ENCODE measurements around the gene GLP1R. TPM values are rescaled to one million over a fixed set of nuclear protein-coding genes. Genes with fewer than 3 reads are reported as not detected.

Gene GLP1R
- total and polyA plus RNA-seq, 3 experiments from 2014 or later = not detected

DNA sequence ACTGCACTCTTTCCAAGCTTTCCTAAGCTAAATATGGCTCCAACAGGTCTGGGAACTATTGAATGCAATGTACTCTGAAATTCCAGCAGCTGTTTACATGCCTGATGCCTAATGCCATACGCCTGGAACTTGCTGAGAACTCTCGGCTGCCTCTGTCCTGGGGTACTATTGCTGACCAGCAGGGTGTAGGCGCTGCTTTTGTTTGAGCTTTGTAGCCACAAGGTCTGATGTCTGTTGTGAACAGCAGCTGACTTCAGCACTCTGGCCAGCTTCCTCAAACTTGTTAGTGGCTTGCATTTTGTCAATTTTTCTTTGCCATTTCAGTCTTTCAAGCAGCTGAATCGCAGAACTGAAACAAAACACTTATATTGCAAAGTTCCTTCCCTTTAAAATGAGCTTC, 39.8 kb downstream of the GLP1R start:
- H3K4me1 Mint-ChIP-seq = peaks cover 1 to 13% (median 13%) of the 10 kb centered on the region in 3 donors
- Histone ChIP-seq H3K27ac (ENCODE audit: low read depth, low read length) (no peak overlapping the region), H3K36me3 (ENCODE audit: insufficient read depth, low read length) (no peaks in the 10 kb centered on the region), H3K9me3 (ENCODE audit: low read length) (no peaks in the 10 kb centered on the region), H3K27me3 (ENCODE audit: insufficient read depth, low read length, poor library complexity, severe bottlenecking) (peaks cover 11% of the 10 kb centered on the region), H3K4me1 (ENCODE audit: insufficient read depth, low read length) (no peaks in the 10 kb centered on the region), H3K4me3 (ENCODE audit: low read length) (no peak overlapping the region)
- no peak overlapping the region for H3K4me3 Mint-ChIP-seq
- no peaks in the 10 kb centered on the region for H3K36me3 Mint-ChIP-seq
- peaks cover 20 to 71% of the 10 kb centered on the region in 2 donors for H3K27me3 Mint-ChIP-seq
- CTCF ChIA-PET = interaction anchor here (0.8 to 1.1 kb wide), 2 partner anchors 214 to 216 kb away, joined by 4 to 5 read pairs; no protein-coding TSS in a partner anchor
- POLR2A ChIA-PET = no interaction called here
- H3K9me3 Mint-ChIP-seq = no peaks in the 10 kb centered on the region
- peak in 1 of 5 donors; percentile 10 for DNase-seq
- H3K27ac Mint-ChIP-seq = no peak overlapping the region

- no peaks in the 10 kb centered on the region for H3K36me3 ChIP-seq (ENCODE audit: insufficient read depth, low read length)
- H3K9me3 ChIP-seq (ENCODE audit: low read length) = no peaks in the 10 kb centered on the region
- H3K4me1 ChIP-seq (ENCODE audit: insufficient read depth, low read length) = no peaks in the 10 kb centered on the region
- H3K4me3 Mint-ChIP-seq = no peak overlapping the region
- no peaks in the 10 kb centered on the region for H3K9me3 Mint-ChIP-seq
- H3K4me1 Mint-ChIP-seq = peaks cover 1 to 13% (median 13%) of the 10 kb centered on the region in 3 donors
- peaks cover 11% of the 10 kb centered on the region for H3K27me3 ChIP-seq (ENCODE audit: insufficient read depth, low read length, poor library complexity, severe bottlenecking)
- H3K4me3 ChIP-seq (ENCODE audit: low read length) = no peak overlapping the region
- no peak overlapping the region for H3K27ac Mint-ChIP-seq
- no peak for DNase-seq
- H3K27me3 Mint-ChIP-seq = peaks cover 19 to 65% of the 10 kb centered on the region in 2 donors
- ChIA-PET CTCF (no interaction called here), POLR2A (no interaction called here)
- no peak overlapping the region for H3K27ac ChIP-seq (ENCODE audit: low read depth, low read length)
- no peaks in the 10 kb centered on the region for H3K36me3 Mint-ChIP-seq
Measured at GRCh38 chr6:39090036-39090435, 41.5 kb downstream of the GLP1R start.

DNA sequence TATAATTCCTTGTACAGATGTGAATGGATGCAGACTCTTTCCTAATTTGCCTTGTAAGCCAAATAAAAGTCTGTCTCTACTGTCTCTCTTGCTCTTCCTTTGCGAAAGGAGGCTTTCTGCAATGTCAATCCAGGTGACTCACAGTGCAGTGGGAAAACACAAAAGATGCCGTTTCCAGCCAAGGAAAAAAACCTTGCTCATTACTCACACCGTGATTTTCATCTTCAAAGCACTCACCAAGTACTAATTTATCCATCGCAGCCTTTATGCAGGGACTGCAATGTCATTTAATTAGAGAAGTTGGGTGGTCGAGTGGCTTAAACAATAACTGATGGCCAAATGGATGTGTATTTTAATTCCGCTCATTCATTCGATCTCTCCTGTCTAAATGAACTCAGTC, 42.6 kb downstream of the GLP1R start:
- Histone ChIP-seq H3K36me3 (ENCODE audit: insufficient read depth, low read length) (no peaks in the 10 kb centered on the region), H3K4me3 (ENCODE audit: low read length) (no peak overlapping the region), H3K9me3 (ENCODE audit: low read length) (no peaks in the 10 kb centered on the region), H3K27ac (ENCODE audit: low read depth, low read length) (no peak overlapping the region), H3K27me3 (ENCODE audit: insufficient read depth, low read length, poor library complexity, severe bottlenecking) (peaks cover 11% of the 10 kb centered on the region), H3K4me1 (ENCODE audit: insufficient read depth, low read length) (no peaks in the 10 kb centered on the region)
- no peaks in the 10 kb centered on the region for H3K9me3 Mint-ChIP-seq
- no peak for DNase-seq
- no peak overlapping the region for H3K4me3 Mint-ChIP-seq
- ChIA-PET POLR2A (no interaction called here), CTCF (no interaction called here)
- no peaks in the 10 kb centered on the region for H3K36me3 Mint-ChIP-seq
- H3K4me1 Mint-ChIP-seq = peaks cover 1 to 7% (median 7%) of the 10 kb centered on the region in 3 donors
- H3K27ac Mint-ChIP-seq = no peak overlapping the region
- H3K27me3 Mint-ChIP-seq = peaks cover 14 to 55% of the 10 kb centered on the region in 2 donors

- DNase-seq = no peak
- Histone ChIP-seq H3K9me3 (ENCODE audit: low read length) (no peaks in the 10 kb centered on the region), H3K4me1 (ENCODE audit: insufficient read depth, low read length) (no peaks in the 10 kb centered on the region), H3K27me3 (ENCODE audit: insufficient read depth, low read length, poor library complexity, severe bottlenecking) (peaks cover 11% of the 10 kb centered on the region), H3K4me3 (ENCODE audit: low read length) (no peak overlapping the region), H3K27ac (ENCODE audit: low read depth, low read length) (no peak overlapping the region), H3K36me3 (ENCODE audit: insufficient read depth, low read length) (no peaks in the 10 kb centered on the region)
- Mint-ChIP-seq H3K9me3 (no peaks in the 10 kb centered on the region), H3K36me3 (no peaks in the 10 kb centered on the region), H3K27ac (peak overlapping the region in 1 of 8 donors; percentile 51), H3K27me3 (peaks cover 9 to 46% of the 10 kb centered on the region in 2 donors), H3K4me1 (no peaks in the 10 kb centered on the region), H3K4me3 (no peak overlapping the region)
- CTCF ChIA-PET = no interaction called here
- POLR2A ChIA-PET = no interaction called here
Measured at GRCh38 chr6:39092124-39092523, 43.5 kb downstream of the GLP1R start.

DNA sequence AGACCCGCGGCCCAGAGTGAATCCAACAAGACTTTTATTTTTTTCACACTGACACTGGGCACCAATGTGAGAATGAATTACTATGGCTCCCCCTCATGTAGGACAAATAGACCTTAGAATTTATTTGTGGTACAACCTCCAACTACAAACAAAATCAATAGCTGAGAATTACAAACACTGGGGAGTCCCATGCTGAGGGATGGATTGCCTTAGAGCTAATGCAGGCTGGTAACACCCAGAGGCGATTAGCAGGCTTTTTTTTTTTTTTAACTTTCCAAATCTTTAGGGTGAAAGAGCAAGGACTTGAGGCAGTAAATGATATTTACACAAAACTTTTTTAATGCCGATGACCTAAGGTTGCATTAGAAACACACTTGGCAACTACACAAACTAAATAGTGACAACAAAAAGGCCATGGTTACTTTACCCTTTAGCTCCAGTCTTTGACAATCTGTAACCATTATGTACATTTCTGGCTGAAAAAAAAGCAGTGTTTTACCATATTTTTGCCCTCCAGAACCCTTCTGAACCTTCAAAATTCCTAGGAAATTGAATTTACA, 44.6 kb downstream of the GLP1R start:
- H3K27ac Mint-ChIP-seq = no peak overlapping the region
- Histone ChIP-seq H3K9me3 (ENCODE audit: low read length) (no peaks in the 10 kb centered on the region), H3K4me1 (ENCODE audit: insufficient read depth, low read length) (no peaks in the 10 kb centered on the region), H3K27ac (ENCODE audit: low read depth, low read length) (no peak overlapping the region), H3K36me3 (ENCODE audit: insufficient read depth, low read length) (no peaks in the 10 kb centered on the region), H3K27me3 (ENCODE audit: insufficient read depth, low read length, poor library complexity, severe bottlenecking) (peaks cover 5% of the 10 kb centered on the region), H3K4me3 (ENCODE audit: low read length) (no peak overlapping the region)
- no peak overlapping the region for H3K4me3 Mint-ChIP-seq
- no peak for DNase-seq
- H3K4me1 Mint-ChIP-seq = no peaks in the 10 kb centered on the region
- ChIA-PET POLR2A (no interaction called here), CTCF (no interaction called here)
- H3K27me3 Mint-ChIP-seq = peaks cover 8 to 35% of the 10 kb centered on the region in 2 donors
- no peaks in the 10 kb centered on the region for H3K9me3 Mint-ChIP-seq
- no peaks in the 10 kb centered on the region for H3K36me3 Mint-ChIP-seq

DNA sequence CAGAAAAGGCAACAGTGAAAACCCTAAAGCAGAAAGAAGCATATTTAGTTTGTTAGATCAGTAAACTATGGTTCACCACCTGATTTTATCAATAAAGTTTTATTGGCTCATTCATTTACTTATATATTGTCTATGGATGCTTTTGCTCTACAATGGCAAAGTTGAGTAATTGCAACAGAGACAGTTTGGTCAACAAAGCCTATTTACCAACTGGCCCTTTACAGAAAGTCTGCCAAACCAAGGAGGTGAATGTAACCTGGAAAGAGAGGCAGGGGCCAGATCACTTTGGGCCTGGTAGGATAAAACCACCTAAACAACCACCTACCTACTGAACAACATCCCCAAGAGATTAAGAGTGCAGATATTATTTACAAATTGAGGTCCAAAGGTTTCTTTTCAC, 47.0 kb downstream of the GLP1R start:
- ChIA-PET POLR2A (no interaction called here), CTCF (no interaction called here)
- no peak for DNase-seq
- H3K4me1 ChIP-seq (ENCODE audit: insufficient read depth, low read length) = no peaks in the 10 kb centered on the region
- no peaks in the 10 kb centered on the region for H3K36me3 ChIP-seq (ENCODE audit: insufficient read depth, low read length)
- Mint-ChIP-seq H3K9me3 (no peaks in the 10 kb centered on the region), H3K4me3 (no peak overlapping the region), H3K36me3 (peaks cover 0 to 5% (median 0%) of the 10 kb centered on the region in 3 donors), H3K4me1 (peaks cover 3 to 5% (median 4%) of the 10 kb centered on the region in 3 donors), H3K27me3 (peaks cover 2 to 12% of the 10 kb centered on the region in 2 donors), H3K27ac (no peak overlapping the region)
- H3K9me3 ChIP-seq (ENCODE audit: low read length) = no peaks in the 10 kb centered on the region
- no peak overlapping the region for H3K27ac ChIP-seq (ENCODE audit: low read depth, low read length)
- no peak overlapping the region for H3K4me3 ChIP-seq (ENCODE audit: low read length)
- no peaks in the 10 kb centered on the region for H3K27me3 ChIP-seq (ENCODE audit: insufficient read depth, low read length, poor library complexity, severe bottlenecking)

GRCh38 chr6:39100358-39100757, 51.8 kb downstream of the GLP1R start:
- Mint-ChIP-seq H3K9me3 (no peaks in the 10 kb centered on the region), H3K4me1 (peaks cover 4 to 12% (median 9%) of the 10 kb centered on the region in 3 donors), H3K27me3 (no peaks in the 10 kb centered on the region), H3K36me3 (peaks cover 13 to 26% (median 13%) of the 10 kb centered on the region in 3 donors), H3K4me3 (no peak overlapping the region), H3K27ac (no peak overlapping the region)
- H3K4me1 ChIP-seq (ENCODE audit: insufficient read depth, low read length) = no peaks in the 10 kb centered on the region
- ChIA-PET CTCF (no interaction called here), POLR2A (no interaction called here)
- no peaks in the 10 kb centered on the region for H3K27me3 ChIP-seq (ENCODE audit: insufficient read depth, low read length, poor library complexity, severe bottlenecking)
- no peak overlapping the region for H3K4me3 ChIP-seq (ENCODE audit: low read length)
- peaks cover 5% of the 10 kb centered on the region for H3K36me3 ChIP-seq (ENCODE audit: insufficient read depth, low read length)
- no peak overlapping the region for H3K27ac ChIP-seq (ENCODE audit: low read depth, low read length)
- no peaks in the 10 kb centered on the region for H3K9me3 ChIP-seq (ENCODE audit: low read length)
- peak in 2 of 5 donors; percentile 17 to 68 for DNase-seq

GRCh38 chr6:39102071-39102820, 53.7 kb downstream of the GLP1R start:
- no peaks in the 10 kb centered on the region for H3K27me3 Mint-ChIP-seq
- ChIA-PET POLR2A (no interaction called here), CTCF (no interaction called here)
- DNase-seq = no peak
- H3K9me3 Mint-ChIP-seq = no peaks in the 10 kb centered on the region
- H3K36me3 Mint-ChIP-seq = peaks cover 13 to 36% (median 19%) of the 10 kb centered on the region in 3 donors
- no peak overlapping the region for H3K4me3 Mint-ChIP-seq
- H3K27ac ChIP-seq (ENCODE audit: low read depth, low read length) = no peak overlapping the region
- no peak overlapping the region for H3K4me3 ChIP-seq (ENCODE audit: low read length)
- no peaks in the 10 kb centered on the region for H3K27me3 ChIP-seq (ENCODE audit: insufficient read depth, low read length, poor library complexity, severe bottlenecking)
- H3K9me3 ChIP-seq (ENCODE audit: low read length) = no peaks in the 10 kb centered on the region
- H3K4me1 ChIP-seq (ENCODE audit: insufficient read depth, low read length) = no peaks in the 10 kb centered on the region
- no peak overlapping the region for H3K27ac Mint-ChIP-seq
- H3K4me1 Mint-ChIP-seq = peaks cover 7 to 17% (median 12%) of the 10 kb centered on the region in 3 donors
- H3K36me3 ChIP-seq (ENCODE audit: insufficient read depth, low read length) = peaks cover 12% of the 10 kb centered on the region

All from CD8-positive, alpha-beta memory T cell (primary cell).